Activated naive CD4-positive, alpha-beta T cell treated with Interleukin-2 at 50 U/mL for 16 hours (primary cell): Measurements from ENCODE around the gene TSPAN18.
"Not testable (repeated sequence)": the region's sequence is repeated elsewhere in the genome, so short reads cannot be mapped to it uniquely, and the experiment has no call there.

ENCODE experiments used
- DNase-seq: peaks from one replicate; pipeline ENCODE4 v3.0.0-alpha.2; 2020

Gene TSPAN18

DNA sequence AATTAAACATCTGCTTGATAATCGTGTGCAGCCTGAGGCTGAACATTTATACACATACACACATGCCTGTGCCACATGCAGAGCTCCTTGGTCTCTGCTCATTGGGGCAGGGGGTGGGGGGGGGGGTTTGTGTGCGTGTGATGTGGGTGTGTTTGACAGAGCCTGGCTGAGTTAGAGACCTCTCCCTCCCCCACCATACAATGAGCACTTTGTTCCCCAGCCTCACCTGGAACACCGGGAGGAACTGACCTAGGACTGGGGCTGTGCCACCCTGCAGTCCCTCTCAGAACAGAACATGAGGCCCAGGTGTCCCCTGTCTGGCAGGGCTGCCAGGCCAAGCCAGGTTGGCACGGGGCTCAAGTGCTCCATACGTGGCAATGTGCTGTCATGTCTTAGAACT lies 127.3 kb downstream of the TSPAN18 start:
- DNase-seq, result no peak

DNA sequence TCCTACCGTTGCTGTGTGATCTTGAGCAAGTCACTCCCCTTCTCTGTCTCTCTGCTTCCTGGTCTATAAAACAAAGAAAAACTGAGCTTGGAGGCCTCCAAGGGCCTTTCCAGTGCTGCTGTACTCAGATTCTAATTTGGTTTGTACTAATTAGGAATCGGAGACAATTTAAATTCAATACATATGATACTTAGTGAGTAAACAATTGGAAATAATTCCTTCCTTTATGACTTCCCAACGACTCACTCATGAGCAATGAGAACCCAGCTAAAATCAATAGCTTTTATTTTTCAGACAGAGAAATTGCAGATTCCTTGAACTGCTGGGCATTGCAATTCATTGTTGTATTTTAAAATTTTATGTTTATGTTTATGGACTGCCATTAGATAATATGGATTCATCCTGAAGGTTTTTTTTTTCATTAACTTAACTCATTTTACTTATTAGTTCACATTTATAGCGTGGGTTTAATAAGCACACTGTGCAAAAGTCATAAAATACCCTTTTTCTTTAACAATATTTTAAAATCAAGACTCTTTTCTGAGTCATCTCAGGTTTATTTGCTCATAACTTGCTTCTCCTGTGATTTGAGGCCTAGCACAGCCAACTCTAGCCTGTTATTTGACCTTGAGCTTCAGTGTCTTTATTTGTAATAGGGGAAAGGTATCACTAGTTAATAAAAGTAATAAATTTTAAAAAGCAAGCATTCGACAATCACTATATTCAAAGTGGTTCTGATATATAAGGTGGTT lies 128.2 kb downstream of the TSPAN18 start:
- no peak for DNase-seq

- peak; percentile 19 for DNase-seq
Measured at GRCh38 chr11:44855493-44855849, 128.7 kb downstream of the TSPAN18 start.

DNA sequence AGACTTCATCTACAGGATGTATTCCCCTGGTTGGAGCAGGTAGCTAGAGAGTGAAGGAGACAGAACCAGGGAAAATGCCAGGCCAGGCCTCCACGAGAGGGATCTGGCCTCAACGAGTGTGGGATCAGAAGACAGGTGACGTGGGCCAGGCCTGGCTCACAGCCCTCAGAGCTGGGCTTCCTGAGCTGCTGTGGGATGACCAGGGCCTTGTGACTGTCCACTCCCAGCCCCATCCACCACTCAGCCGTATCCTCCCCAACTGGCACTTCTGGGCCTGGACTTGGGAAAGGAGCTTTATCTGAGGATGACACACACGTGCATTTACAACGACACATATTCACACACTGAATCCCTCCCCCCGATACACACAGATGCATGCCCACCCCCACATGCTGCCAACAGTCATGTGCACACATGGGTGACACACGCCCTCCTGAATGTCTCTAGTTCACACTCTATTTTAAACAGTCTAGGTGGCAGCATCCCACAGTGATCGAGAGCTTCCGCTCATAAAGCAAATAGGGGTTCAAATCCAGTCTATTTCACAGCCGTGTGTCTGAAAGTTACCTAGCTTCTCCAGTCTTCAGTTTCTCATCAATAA lies 130.8 kb downstream of the TSPAN18 start:
- no peak for DNase-seq

DNA sequence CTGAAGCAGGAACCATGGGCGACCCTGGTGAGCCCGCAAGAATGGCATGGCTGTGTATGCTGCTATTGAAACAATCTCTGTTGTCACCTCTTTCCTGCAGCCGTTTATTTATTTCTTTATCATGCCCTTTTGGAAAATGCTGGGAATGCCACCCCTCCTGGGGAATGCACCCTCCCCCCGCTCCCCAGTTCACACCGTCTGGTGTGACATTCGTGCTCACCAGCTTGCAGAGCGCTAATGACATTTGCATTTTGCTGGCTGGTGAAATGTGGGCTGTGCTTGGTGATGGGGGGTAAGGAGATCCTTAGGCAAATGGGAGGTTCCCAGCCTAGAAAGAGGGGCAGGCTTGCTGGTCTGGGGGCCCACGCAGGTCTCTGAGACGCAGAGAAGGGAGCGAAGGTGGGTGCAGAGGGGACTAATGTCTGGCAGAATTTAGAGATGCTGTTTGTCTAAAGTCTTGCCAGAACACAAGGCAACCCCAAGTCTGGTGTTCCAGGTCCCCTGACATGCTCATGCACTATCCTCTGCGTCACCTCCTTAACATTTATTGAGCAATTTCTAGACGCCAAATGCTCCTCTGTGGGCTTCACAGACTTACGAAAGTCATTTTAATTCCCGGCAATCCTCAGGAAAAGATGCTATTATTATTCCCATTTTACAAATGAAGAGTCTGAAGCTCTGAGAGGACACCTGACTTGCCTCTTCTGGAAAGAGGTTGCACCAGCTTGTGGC lies 132.2 kb downstream of the TSPAN18 start:
- no peak for DNase-seq

GRCh38 chr11:44859528-44859925 lies 132.8 kb downstream of the TSPAN18 start:
- DNase-seq, result no peak

- DNase-seq, result no peak
Measured at GRCh38 chr11:44860346-44860745, 133.6 kb downstream of the TSPAN18 start.

DNA sequence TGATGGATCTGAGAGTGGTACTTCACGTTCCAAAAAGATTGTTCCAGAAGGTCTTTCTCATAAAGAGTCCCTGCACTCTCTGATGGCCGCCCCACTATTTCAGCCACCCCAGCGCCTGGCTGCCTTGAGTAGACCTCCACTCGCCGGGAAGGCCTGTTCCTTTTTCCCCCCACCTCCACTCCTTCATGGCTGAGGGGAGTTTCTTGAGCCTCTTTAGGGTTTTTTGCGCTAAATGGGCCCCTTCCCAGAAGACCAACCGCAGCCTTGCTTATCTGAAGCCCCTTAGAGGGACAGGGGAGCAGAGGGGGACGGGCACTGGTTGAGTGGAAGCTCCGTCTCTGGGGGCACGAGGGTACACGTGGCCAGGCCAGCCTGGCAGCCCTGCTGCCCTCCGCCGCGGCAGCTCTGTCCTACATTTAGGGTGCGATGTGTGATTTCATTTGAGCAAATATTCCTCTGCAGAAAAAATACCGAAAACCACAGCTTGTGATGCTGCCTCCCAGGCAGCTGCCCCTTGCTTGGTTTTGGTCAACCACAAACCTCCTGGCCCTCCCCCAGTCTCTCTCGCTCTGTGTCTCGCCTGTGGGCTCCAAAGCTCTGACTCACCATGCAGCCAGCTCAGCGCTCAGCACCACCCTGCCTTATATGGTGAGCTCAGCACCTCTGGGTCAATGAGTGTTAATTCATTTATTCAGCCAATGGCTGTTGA lies 135.2 kb downstream of the TSPAN18 start:
- DNase-seq, result peak; percentile 86

DNA sequence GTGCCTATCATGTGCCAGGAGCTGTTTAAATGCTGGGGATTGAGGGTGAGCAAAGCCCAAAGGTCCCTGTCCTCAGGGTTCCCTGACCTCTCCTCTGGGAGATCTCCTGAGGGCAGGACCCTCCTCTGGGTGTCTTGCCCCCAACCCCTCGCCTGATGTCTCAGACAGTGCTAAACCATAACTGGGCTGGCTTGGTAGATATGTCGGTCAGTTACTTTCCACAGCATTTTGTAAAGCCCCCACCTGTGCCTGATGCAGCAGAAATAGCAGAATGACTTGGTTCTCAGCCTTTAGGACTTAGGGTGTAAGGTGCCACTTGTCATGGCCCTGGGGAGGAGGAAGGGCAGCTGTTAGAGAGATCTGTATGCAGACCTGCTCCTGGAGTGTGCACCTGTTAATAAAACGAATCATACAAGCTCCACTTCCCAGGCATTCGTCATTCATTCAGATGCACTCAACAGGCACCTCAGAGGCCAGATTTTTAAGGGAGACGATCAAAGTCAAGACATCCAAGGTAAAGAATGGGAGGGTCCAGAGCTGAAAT lies 135.9 kb downstream of the TSPAN18 start:
- DNase-seq, result no peak

- DNase-seq, result no peak
Measured at GRCh38 chr11:44863231-44863630, 136.5 kb downstream of the TSPAN18 start.

GRCh38 chr11:44865866-44866272 lies 139.1 kb downstream of the TSPAN18 start:
- DNase-seq, result no peak

DNA sequence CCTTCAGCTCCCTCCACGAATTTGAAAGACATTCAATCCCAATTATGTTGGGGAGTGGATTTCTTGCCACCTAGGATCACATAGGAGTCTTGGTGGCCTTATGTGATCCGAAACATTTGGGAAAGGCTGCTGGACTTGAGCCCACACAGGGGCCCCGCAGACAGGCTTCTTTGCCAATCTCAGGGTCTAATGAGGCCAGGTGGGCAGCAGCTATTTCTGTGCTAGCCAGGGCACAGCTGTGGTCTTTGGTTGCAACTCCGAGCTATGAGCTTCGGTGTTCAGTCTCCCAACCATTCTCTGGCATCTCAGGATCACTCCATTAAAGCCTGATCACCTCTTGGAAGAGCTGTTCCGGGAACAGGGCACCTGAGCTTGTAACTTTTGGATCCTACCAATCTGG lies 139.5 kb downstream of the TSPAN18 start:
- no peak for DNase-seq

DNA sequence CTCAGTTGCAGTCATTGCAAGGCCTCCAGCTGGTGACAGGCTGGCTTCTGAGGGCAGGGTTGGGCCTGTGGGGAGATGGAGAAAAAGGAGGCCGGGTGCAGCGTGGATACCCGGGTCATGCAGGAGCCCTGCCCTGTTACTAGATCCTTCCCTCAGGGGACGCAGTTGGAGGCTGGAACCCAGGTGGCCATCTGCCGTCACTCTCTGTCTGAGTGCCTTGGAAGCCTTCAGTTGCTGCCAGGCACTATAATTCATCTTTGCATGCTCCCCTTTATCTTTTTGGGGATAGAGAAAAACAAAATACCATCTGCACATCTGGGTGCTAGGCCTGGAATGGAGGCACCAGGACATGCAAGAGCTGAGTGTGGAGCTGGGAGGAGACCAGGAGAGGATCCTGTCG lies 141.3 kb downstream of the TSPAN18 start:
- no peak for DNase-seq

GRCh38 chr11:44868455-44869421 lies 142.0 kb downstream of the TSPAN18 start:
- no peak for DNase-seq

- no peak for DNase-seq
Measured at GRCh38 chr11:44870181-44870580, 143.4 kb downstream of the TSPAN18 start.

- DNase-seq, result no peak
Measured at GRCh38 chr11:44870615-44871176, 143.9 kb downstream of the TSPAN18 start.

GRCh38 chr11:44871682-44872081 lies 144.9 kb downstream of the TSPAN18 start:
- DNase-seq, result not testable (repeated sequence)

- no peak for DNase-seq
Measured at GRCh38 chr11:44872556-44872955, 145.8 kb downstream of the TSPAN18 start.

DNA sequence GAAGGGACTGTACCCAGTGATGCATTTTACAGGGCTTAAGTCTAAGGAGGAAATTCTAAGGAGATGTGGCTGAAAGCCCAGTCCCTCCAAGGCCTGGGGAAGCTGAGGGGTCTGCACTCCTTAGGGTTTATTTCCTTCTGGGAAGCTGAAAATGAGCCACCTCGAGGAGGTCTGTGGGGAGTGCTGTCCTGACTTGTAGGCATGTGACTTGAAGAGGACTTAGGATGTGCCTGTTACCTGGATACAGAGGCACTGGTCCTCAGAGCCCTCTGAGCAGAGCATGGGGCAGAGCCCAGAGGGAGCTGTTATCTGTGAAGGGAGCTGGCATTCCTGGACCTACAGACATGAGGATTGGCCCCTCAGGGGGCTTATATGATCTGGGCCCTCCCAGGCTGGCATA lies 146.8 kb downstream of the TSPAN18 start:
- no peak for DNase-seq

GRCh38 chr11:44874284-44874683 lies 147.5 kb downstream of the TSPAN18 start:
- DNase-seq, result no peak

- DNase-seq, result no peak
Measured at GRCh38 chr11:44875037-44875436, 148.3 kb downstream of the TSPAN18 start.
